Astrocyte (in vitro differentiated cells and primary cell): Measurements from ENCODE around the gene SLC7A9. TPM values are rescaled to one million over a fixed set of nuclear protein-coding genes. Genes with fewer than 3 reads are reported as not detected.

Experiments used
- DNase-seq: peaks from one replicate; pipeline ENCODE4 v3.0.0-alpha.2; 2010; ENCODE audit warnings: low read depth
- FAIRE-seq: peaks from 2 replicates; lab custom pipeline; 2011; peaks lifted over from hg19 to GRCh38; lab: Jason Lieb, UNC
- H2AFZ ChIP-seq: 2 replicates; pipeline ENCODE4 v1.6.0; 2012; ENCODE audit warnings: low read depth, low read length, inconsistent platforms
- H3K27ac ChIP-seq: 2 replicates; pipeline ENCODE4 v1.5.1; 2011; ENCODE audit warnings: low read depth, low read length, inconsistent platforms
- H3K27me3 ChIP-seq: 2 replicates; pipeline ENCODE4 v1.6.0; 2011; ENCODE audit warnings: low read length, inconsistent platforms; ENCODE audit not compliant: insufficient read depth
- H3K36me3 ChIP-seq: 2 replicates; pipeline ENCODE4 v1.5.1; 2011; ENCODE audit warnings: low read length, inconsistent platforms; ENCODE audit not compliant: insufficient read depth
- H3K4me1 ChIP-seq: 2 replicates; pipeline ENCODE4 v1.5.1; 2011; ENCODE audit warnings: low read length, inconsistent platforms; ENCODE audit not compliant: insufficient read depth
- H3K4me2 ChIP-seq: 2 replicates; pipeline ENCODE4 v1.6.0; 2012; ENCODE audit warnings: low read length, inconsistent platforms
- H3K4me3 ChIP-seq: 2 replicates; pipeline ENCODE4 v1.5.1; 2011; ENCODE audit warnings: low read depth, mild to moderate bottlenecking, low read length, inconsistent platforms; ENCODE audit not compliant: insufficient read depth
- H3K79me2 ChIP-seq: 2 replicates; pipeline ENCODE4 v1.6.0; 2012; ENCODE audit warnings: mild to moderate bottlenecking, low read length, inconsistent platforms; ENCODE audit not compliant: insufficient read depth
- H3K9ac ChIP-seq: 2 replicates; pipeline ENCODE4 v1.6.0; 2012; ENCODE audit warnings: mild to moderate bottlenecking, low read length, inconsistent platforms
- H3K9me3 ChIP-seq: 2 replicates; pipeline ENCODE4 v1.5.1; 2012; ENCODE audit warnings: low read depth, mild to moderate bottlenecking, low read length, inconsistent platforms; ENCODE audit not compliant: insufficient read depth
- H4K20me1 ChIP-seq: 2 replicates; pipeline ENCODE4 v1.6.0; 2012; ENCODE audit warnings: low read length, inconsistent platforms; ENCODE audit not compliant: insufficient read depth
- H3K27ac Mint-ChIP-seq: one replicate; pipeline ENCODE4 v1.8.0; 2021; ENCODE audit warnings: mild to moderate bottlenecking, mixed read lengths; ENCODE audit not compliant: unreplicated experiment
- H3K27me3 Mint-ChIP-seq: one replicate; pipeline ENCODE4 v1.8.0; 2021; ENCODE audit warnings: low read depth, mixed read lengths; ENCODE audit not compliant: unreplicated experiment
- H3K36me3 Mint-ChIP-seq: one replicate; pipeline ENCODE4 v1.8.0; 2021; ENCODE audit warnings: low read depth, mixed read lengths; ENCODE audit not compliant: unreplicated experiment
- H3K4me1 Mint-ChIP-seq: one replicate; pipeline ENCODE4 v1.8.0; 2021; ENCODE audit warnings: low read depth, mixed read lengths; ENCODE audit not compliant: unreplicated experiment
- H3K4me3 Mint-ChIP-seq: one replicate; pipeline ENCODE4 v1.8.0; 2021; ENCODE audit warnings: mild to moderate bottlenecking, moderate library complexity, mixed read lengths; ENCODE audit not compliant: unreplicated experiment
- H3K9me3 Mint-ChIP-seq: one replicate; pipeline ENCODE4 v1.8.0; 2021; ENCODE audit warnings: mild to moderate bottlenecking, mixed read lengths; ENCODE audit not compliant: unreplicated experiment
- EZH2 ChIP-seq: IDR thresholded peaks from 2 replicates; pipeline ENCODE4 v1.6.1; 2012; ENCODE audit warnings: mild to moderate bottlenecking, low read length, inconsistent platforms; ENCODE audit not compliant: insufficient read depth
- total RNA-seq: library from RNA; stranded (reverse); gene quantifications from 2 replicates; pipeline ENCODE4 v1.2.1, GENCODE V29; 2021
- TF ChIP-seq, protein P1 (sequence below): IDR thresholded peaks from 2 replicates; pipeline ENCODE4 v1.5.1; 2011; ENCODE audit warnings: low read depth, mild to moderate bottlenecking, inconsistent platforms, low read length, moderate library complexity; ENCODE audit not compliant: insufficient read depth

The SLC7A9 gene
- total RNA-seq, 1 donor from 2014 or later = 0.45 TPM

DNA sequence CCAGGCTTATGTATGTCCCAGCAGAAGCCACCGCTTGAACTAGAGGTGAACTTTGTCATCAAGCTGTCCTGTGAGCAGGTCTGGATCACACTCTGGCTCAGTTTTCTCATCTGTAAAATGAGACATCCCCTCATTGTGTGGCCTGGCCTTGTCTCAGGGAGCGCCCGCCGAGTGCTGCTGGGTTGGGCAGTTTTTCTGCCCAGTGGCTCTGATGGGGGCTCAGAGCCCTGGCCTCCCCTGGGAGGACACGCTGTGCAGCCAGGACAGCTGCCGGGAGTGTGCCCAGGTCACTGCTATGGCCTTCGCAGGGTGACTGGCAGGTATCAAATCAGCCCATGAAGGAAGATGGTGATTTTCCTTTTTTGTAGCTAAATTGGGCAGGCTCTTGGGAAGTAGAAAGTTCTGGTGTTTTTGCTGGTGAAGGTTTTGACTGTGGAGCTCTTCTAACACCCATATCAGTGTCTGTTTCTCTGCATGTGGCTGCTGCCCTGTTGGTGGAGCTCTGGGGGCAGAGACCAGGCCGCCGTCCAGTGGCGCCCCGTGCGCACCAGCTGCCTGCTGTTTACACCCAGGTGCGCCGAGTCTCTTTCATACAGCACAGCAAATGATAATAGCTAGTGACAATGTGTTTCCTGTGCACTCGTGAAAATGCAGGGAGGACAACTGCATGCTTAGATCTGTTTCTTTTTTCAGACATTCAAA lies 40.8 kb downstream of the SLC7A9 start:
- Histone ChIP-seq H3K27ac (no peak overlapping the region), H3K4me1 (no peaks in the 10 kb centered on the region), H3K4me2 (no peak overlapping the region), H3K36me3 (no peaks in the 10 kb centered on the region), H4K20me1 (no peaks in the 10 kb centered on the region), H2AFZ (no peak overlapping the region), H3K27me3 (peaks cover 15% of the 10 kb centered on the region), H3K79me2 (no peaks in the 10 kb centered on the region), H3K9me3 (no peaks in the 10 kb centered on the region), H3K9ac (no peak overlapping the region), H3K4me3 (no peak overlapping the region)
- no peak overlapping the region for H3K27ac Mint-ChIP-seq
- no peak overlapping the region for H3K4me3 Mint-ChIP-seq
- peaks cover 2% of the 10 kb centered on the region for H3K36me3 Mint-ChIP-seq
- no peaks in the 10 kb centered on the region for H3K9me3 Mint-ChIP-seq
- DNase-seq = no peak
- FAIRE-seq = no peak
- peaks cover 9% of the 10 kb centered on the region for H3K27me3 Mint-ChIP-seq
- TF ChIP-seq, protein P1, sequence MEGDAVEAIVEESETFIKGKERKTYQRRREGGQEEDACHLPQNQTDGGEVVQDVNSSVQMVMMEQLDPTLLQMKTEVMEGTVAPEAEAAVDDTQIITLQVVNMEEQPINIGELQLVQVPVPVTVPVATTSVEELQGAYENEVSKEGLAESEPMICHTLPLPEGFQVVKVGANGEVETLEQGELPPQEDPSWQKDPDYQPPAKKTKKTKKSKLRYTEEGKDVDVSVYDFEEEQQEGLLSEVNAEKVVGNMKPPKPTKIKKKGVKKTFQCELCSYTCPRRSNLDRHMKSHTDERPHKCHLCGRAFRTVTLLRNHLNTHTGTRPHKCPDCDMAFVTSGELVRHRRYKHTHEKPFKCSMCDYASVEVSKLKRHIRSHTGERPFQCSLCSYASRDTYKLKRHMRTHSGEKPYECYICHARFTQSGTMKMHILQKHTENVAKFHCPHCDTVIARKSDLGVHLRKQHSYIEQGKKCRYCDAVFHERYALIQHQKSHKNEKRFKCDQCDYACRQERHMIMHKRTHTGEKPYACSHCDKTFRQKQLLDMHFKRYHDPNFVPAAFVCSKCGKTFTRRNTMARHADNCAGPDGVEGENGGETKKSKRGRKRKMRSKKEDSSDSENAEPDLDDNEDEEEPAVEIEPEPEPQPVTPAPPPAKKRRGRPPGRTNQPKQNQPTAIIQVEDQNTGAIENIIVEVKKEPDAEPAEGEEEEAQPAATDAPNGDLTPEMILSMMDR = no peak
- no peak for TF ChIP-seq EZH2
- H3K4me1 Mint-ChIP-seq = peaks cover 10% of the 10 kb centered on the region

DNA sequence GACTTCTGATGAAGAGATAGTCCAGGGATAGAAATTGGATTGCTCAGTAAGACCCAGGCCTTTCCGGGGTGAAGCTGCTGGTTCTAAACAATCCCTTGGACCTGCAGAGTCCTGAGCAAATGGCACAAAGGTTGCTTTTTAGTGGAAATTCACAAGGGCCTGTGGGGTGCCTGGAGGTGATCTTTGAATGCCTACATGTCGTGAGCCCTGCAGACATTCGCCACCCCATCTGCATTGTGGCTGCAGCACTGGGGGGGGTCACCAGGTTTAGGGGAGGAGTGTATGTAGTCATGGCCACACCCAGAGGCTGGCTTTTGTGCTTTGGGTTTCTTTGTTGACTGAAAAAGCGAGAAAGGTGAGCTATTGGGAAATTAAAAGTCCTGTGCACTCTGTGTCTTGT lies 41.4 kb downstream of the SLC7A9 start:
- FAIRE-seq = no peak
- no peaks in the 10 kb centered on the region for H3K36me3 ChIP-seq

More for the DNA sequence above, 41.4 kb downstream of the SLC7A9 start:
- H3K4me1 ChIP-seq = no peaks in the 10 kb centered on the region
- no peak overlapping the region for H3K4me3 Mint-ChIP-seq
- no peaks in the 10 kb centered on the region for H4K20me1 ChIP-seq
- peaks cover 15% of the 10 kb centered on the region for H3K27me3 ChIP-seq
- peaks cover 10% of the 10 kb centered on the region for H3K4me1 Mint-ChIP-seq
- H3K79me2 ChIP-seq = no peaks in the 10 kb centered on the region
- H3K27ac ChIP-seq = no peak overlapping the region
- peaks cover 2% of the 10 kb centered on the region for H3K9me3 Mint-ChIP-seq
- H3K4me2 ChIP-seq = no peak overlapping the region
- no peak overlapping the region for H2AFZ ChIP-seq
- no peak overlapping the region for H3K27ac Mint-ChIP-seq
- TF ChIP-seq EZH2 = no peak
- TF ChIP-seq, protein P1 = no peak
- no peak overlapping the region for H3K4me3 ChIP-seq
- H3K36me3 Mint-ChIP-seq = peaks cover 6% of the 10 kb centered on the region
- H3K9ac ChIP-seq = no peak overlapping the region
- H3K27me3 Mint-ChIP-seq = peaks cover 15% of the 10 kb centered on the region
- no peak for DNase-seq
- no peaks in the 10 kb centered on the region for H3K9me3 ChIP-seq
